Suprapubic skin (tissue), 4 donors: ENCODE results near the gene ITIH2.

Experiments used
- CTCF ChIP-seq, 2 donors: fragments of 200-600 bp in 1 of 2; fragments of 450-650 bp in 1 of 2; sonication (generic) in 1 of 2; IDR thresholded peaks; one replicate each; pipeline ENCODE4 v1.5.1; 2016 to 2019; ENCODE audit warnings: antibody characterized with exemption in 2 of 2, mild to moderate bottlenecking in 1 of 2, moderate library complexity in 1 of 2
- POLR2A ChIP-seq, 2 donors: fragments of 450-650 bp; IDR thresholded peaks; one replicate each; pipeline ENCODE4 v1.6.1; 2017; ENCODE audit warnings: antibody characterized with exemption in 2 of 2, mild to moderate bottlenecking in 2 of 2, moderate library complexity in 2 of 2
- POLR2AphosphoS5 ChIP-seq, 3 donors: sonication (generic); formaldehyde crosslinking; IDR thresholded peaks; one replicate each; pipeline ENCODE4 v1.6.1; 2017; ENCODE audit warnings: antibody characterized with exemption in 3 of 3

GRCh38 chr10:7766241-7766640, 63.1 kb downstream of the ITIH2 start:
- TF ChIP-seq CTCF (IDR thresholded peaks at IDR 0.05) (no peak), POLR2A (IDR thresholded peaks at IDR 0.05) (no peak), POLR2AphosphoS5 (IDR thresholded peaks at IDR 0.05) (no peak)
